Renal cortex interstitium (tissue), 11 donors: Measurements from ENCODE around the gene PCDHB7. TPM values are rescaled to one million over a fixed set of nuclear protein-coding genes. Genes with fewer than 3 reads are reported as not detected.
"Not testable (repeated sequence)": the region's sequence is repeated elsewhere in the genome, so short reads cannot be mapped to it uniquely, and the experiment has no call there.

Experiments
- DNase-seq, 11 donors: peaks; one replicate each; pipeline ENCODE4 v3.0.0-alpha.2; 2013; ENCODE audit warnings: low read depth in 9 of 11, low spot score in 4 of 11; ENCODE audit errors: extremely low read depth in 1 of 11
- polyA plus RNA-seq, 3 donors: library from polyadenylated mRNA; unstranded; fragments of 120-200 nt; gene quantifications; one replicate each; pipeline ENCODE4 v1.2.1, GENCODE V29; 2013; ENCODE audit not compliant: insufficient read length in 3 of 3

Gene PCDHB7
- polyA plus RNA-seq, 3 donors, result 4.0 to 4.4 (median 4.2) TPM

DNA sequence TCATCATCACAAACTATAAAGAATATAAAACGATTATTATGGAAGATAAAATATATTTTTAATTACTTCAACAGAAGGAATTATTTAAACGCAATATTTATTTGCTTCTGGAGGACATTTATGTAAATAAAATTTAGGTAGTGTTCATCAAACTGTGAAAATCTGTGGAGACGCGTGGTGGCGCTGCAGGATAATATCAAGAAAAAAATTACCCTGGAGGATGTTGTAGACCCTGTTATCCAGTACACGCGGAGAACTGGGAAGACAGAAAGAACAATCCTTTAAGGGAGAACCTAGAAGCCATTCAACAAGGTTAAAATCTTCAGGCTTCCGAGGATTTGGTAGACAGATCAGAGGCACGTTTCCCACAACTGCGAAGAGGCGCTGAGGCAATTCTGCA is 36.0 kb downstream of the PCDHB7 start, which contains the start of gene PCDHB12:
Gene PCDHB12 (plus strand): TSS at position 242 of the 400 bp plus-strand sequence. CDS start 189 bp downstream, outside the sequence.
- peak in 1 of 11 donors; percentile 18 for DNase-seq

DNA sequence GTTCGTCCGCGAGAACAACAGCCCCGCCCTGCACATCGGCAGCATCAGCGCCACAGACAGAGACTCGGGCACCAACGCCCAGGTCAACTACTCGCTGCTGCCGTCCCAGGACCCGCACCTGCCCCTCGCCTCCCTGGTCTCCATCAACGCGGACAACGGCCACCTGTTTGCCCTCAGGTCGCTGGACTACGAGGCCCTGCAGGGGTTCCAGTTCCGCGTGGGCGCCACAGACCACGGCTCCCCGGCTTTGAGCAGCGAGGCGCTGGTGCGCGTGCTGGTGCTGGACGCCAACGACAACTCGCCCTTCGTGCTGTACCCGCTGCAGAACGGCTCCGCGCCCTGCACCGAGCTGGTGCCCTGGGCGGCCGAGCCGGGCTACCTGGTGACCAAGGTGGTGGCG is 37.8 kb downstream of the PCDHB7 start:
- not testable (repeated sequence) for DNase-seq

DNA sequence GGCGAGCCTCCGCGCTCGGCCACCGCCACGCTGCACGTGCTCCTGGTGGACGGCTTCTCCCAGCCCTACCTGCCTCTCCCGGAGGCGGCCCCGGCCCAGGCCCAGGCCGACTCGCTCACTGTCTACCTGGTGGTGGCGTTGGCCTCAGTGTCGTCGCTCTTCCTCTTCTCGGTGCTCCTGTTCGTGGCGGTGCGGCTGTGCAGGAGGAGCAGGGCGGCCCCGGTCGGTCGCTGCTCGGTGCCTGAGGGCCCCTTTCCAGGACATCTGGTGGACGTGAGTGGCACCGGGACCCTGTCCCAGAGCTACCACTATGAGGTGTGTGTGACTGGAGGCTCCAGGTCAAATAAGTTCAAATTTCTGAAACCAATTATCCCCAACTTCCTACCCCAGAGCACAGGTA is 38.4 kb downstream of the PCDHB7 start:
- DNase-seq, result not testable (repeated sequence)

DNA sequence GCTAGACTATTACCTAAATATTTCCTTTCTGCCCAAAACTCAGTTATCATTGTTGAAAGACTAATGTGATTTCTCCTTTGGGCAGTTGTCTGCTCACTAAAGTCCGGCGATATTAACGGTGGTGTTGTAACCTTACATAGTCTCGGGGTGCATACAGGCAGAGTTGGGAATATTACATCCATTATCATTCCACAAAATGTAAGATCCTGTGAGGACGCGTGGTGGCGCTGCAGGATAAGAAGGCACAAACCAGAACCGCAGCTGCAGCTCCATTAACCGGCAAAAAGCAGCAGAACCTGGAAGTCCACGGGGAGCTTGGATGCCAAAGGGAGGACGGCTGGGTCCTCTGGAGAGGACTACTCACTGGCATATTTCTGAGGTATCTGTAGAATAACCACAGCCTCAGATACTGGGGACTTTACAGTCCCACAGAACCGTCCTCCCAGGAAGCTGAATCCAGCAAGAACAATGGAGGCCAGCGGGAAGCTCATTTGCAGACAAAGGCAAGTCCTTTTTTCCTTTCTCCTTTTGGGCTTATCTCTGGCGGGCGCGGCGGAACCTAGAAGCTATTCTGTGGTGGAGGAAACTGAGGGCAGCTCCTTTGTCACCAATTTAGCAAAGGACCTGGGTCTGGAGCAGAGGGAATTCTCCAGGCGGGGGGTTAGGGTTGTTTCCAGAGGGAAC is 41.4 kb downstream of the PCDHB7 start, which contains the start of gene PCDHB13:
Gene PCDHB13 (plus strand): TSS at position 264 of the 684 bp plus-strand sequence. CDS start 205 bp downstream, at position 469.
- not testable (repeated sequence) for DNase-seq

DNA sequence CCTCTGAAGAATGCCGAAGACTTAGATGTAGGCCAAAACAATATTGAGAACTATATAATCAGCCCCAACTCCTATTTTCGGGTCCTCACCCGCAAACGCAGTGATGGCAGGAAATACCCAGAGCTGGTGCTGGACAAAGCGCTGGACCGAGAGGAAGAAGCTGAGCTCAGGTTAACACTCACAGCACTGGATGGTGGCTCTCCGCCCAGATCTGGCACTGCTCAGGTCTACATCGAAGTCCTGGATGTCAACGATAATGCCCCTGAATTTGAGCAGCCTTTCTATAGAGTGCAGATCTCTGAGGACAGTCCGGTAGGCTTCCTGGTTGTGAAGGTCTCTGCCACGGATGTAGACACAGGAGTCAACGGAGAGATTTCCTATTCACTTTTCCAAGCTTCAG is 42.1 kb downstream of the PCDHB7 start:
- not testable (repeated sequence) for DNase-seq

DNA sequence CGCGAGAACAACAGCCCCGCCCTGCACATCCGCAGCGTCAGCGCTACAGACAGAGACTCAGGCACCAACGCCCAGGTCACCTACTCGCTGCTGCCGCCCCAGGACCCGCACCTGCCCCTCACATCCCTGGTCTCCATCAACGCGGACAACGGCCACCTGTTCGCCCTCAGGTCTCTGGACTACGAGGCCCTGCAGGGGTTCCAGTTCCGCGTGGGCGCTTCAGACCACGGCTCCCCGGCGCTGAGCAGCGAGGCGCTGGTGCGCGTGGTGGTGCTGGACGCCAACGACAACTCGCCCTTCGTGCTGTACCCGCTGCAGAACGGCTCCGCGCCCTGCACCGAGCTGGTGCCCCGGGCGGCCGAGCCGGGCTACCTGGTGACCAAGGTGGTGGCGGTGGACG is 43.1 kb downstream of the PCDHB7 start:
- not testable (repeated sequence) for DNase-seq

DNA sequence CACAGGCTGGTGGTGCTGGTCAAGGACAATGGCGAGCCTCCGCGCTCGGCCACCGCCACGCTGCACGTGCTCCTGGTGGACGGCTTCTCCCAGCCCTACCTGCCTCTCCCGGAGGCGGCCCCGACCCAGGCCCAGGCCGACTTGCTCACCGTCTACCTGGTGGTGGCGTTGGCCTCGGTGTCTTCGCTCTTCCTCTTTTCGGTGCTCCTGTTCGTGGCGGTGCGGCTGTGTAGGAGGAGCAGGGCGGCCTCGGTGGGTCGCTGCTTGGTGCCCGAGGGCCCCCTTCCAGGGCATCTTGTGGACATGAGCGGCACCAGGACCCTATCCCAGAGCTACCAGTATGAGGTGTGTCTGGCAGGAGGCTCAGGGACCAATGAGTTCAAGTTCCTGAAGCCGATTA is 43.6 kb downstream of the PCDHB7 start:
- DNase-seq, result not testable (repeated sequence)

DNA sequence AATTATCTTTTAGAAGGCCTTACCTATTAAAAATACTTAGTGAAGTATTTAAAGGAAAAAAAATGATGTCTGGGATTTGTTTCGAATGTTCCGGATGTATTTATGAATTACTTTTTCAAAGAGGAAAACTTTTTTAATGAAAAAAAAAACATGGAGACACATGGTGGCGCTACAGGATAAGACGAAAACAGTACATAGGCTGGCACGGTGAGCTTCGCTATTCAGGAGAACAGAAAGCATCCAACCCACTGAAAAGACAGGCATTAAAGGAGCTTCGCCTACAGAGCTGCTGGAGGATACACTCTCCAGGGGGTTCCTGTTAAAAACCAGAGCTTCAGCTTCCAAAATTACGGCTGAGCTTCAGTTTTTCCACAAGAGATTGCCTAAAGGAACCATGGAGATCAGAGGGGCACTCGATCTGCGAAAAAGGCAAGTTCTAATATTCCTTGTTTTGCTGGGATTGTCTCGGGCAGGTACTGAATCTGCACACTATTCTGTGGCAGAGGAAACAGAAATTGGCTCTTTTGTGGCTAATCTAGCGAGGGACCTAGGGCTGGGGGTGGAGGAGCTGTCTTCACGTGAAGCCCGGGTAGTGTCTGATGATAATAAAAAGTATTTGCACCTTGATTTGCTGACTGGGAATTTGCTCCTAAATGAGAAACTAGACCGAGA is 50.8 kb downstream of the PCDHB7 start, which contains the start of gene PCDHB14:
Gene PCDHB14 (plus strand): TSS at position 232 of the 672 bp plus-strand sequence. CDS start 163 bp downstream, at position 395.
- peak in 1 of 11 donors; percentile 12 for DNase-seq

DNA sequence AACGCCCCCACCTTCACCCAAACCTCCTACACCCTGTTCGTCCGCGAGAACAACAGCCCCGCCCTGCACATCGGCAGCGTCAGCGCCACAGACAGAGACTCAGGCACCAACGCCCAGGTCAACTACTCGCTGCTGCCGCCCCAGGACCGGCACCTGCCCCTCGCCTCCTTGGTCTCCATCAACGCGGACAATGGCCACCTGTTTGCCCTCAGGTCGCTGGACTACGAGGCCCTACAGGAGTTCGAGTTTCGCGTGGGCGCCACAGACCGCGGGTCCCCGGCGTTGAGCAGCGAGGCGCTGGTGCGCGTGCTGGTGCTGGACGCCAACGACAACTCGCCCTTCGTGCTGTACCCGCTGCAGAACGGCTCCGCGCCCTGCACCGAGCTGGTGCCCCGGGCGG is 52.4 kb downstream of the PCDHB7 start:
- not testable (repeated sequence) for DNase-seq

DNA sequence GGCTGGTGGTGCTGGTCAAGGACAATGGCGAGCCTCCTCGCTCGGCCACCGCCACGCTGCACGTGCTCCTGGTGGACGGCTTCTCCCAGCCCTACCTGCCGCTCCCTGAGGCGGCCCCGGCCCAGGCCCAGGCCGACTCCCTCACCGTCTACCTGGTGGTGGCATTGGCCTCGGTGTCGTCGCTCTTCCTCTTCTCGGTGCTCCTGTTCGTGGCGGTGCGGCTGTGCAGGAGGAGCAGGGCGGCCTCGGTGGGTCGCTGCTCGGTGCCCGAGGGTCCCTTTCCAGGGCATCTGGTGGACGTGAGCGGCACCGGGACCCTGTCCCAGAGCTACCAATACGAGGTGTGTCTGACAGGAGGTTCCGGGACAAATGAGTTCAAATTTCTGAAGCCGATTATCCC is 53.0 kb downstream of the PCDHB7 start:
- DNase-seq, result not testable (repeated sequence)

Other genes with a start within 250 kb of the PCDHB7 start
- gene PCDHAC1, start 246.3 kb upstream of the PCDHB7 start, polyA plus RNA-seq, result under 1 TPM; 0.09 to 0.17 (median 0.09) TPM
- under 1 TPM; 0.52 to 0.65 (median 0.64) TPM for gene PCDHAC2, start 206.2 kb upstream of the PCDHB7 start, polyA plus RNA-seq
- under 1 TPM; 0.04 to 0.12 (median 0.12) TPM for gene PCDHB1, start 121.3 kb upstream of the PCDHB7 start, polyA plus RNA-seq
- 10 to 100 TPM in 1 of 3 donors, 1 to 10 TPM in 2; 4.9 to 11.5 (median 5.1) TPM for gene PCDHB2, start 78.0 kb upstream of the PCDHB7 start, polyA plus RNA-seq
- gene PCDHB3, start 72.2 kb upstream of the PCDHB7 start, polyA plus RNA-seq, result 1 to 10 TPM; 3.3 to 3.9 (median 3.5) TPM
- 1 to 10 TPM; 1.2 to 2.6 (median 1.7) TPM for gene PCDHB4, start 50.8 kb upstream of the PCDHB7 start, polyA plus RNA-seq
- 1 to 10 TPM; 6.0 to 9.0 (median 8.5) TPM for gene PCDHB5, start 37.4 kb upstream of the PCDHB7 start, polyA plus RNA-seq
- gene PCDHB6, start 22.6 kb upstream of the PCDHB7 start, polyA plus RNA-seq, result 1 to 10 TPM; 2.4 to 3.2 (median 3.0) TPM
- gene PCDHB8, start 5.1 kb downstream of the PCDHB7 start, polyA plus RNA-seq, result 1 to 10 TPM; 1.8 to 3.7 (median 2.4) TPM
- gene PCDHB16, start 9.7 kb downstream of the PCDHB7 start, polyA plus RNA-seq, result 1 to 10 TPM; 5.0 to 7.6 (median 5.1) TPM
- 1 to 10 TPM; 4.1 to 4.4 (median 4.3) TPM for gene PCDHB9, start 14.5 kb downstream of the PCDHB7 start, polyA plus RNA-seq
- gene PCDHB10, start 19.7 kb downstream of the PCDHB7 start, polyA plus RNA-seq, result 1 to 10 TPM; 4.8 to 7.5 (median 6.8) TPM
- 1 to 10 TPM; 4.0 to 6.3 (median 4.7) TPM for gene PCDHB11, start 27.0 kb downstream of the PCDHB7 start, polyA plus RNA-seq
- 1 to 10 TPM; 4.6 to 5.1 (median 5.0) TPM for gene PCDHB12, start 36.1 kb downstream of the PCDHB7 start, polyA plus RNA-seq
- gene PCDHB13, start 41.3 kb downstream of the PCDHB7 start, polyA plus RNA-seq, result 1 to 10 TPM; 6.9 to 7.9 (median 7.2) TPM
- gene PCDHB14, start 50.7 kb downstream of the PCDHB7 start, polyA plus RNA-seq, result 10 to 100 TPM in 2 of 3 donors, 1 to 10 TPM in 1; 9.5 to 11.6 (median 10.6) TPM
- gene PCDHB15, start 72.8 kb downstream of the PCDHB7 start, polyA plus RNA-seq, result 10 to 100 TPM; 13.2 to 15.0 (median 14.9) TPM
- under 1 TPM in 2 of 3 donors, not detected in 1; 0.14 to 0.35 TPM for gene SLC25A2, start 131.4 kb downstream of the PCDHB7 start, polyA plus RNA-seq
- 100 to 1,000 TPM; 134 to 184 (median 157) TPM for gene TAF7, start 148.1 kb downstream of the PCDHB7 start, polyA plus RNA-seq
- gene PCDHGA1, start 157.9 kb downstream of the PCDHB7 start, polyA plus RNA-seq, result 1 to 10 TPM in 2 of 3 donors, under 1 TPM in 1; 0.92 to 1.2 (median 1.0) TPM
- 1 to 10 TPM; 6.0 to 7.9 (median 6.1) TPM for gene PCDHGA2, start 166.1 kb downstream of the PCDHB7 start, polyA plus RNA-seq
- 1 to 10 TPM; 3.1 to 4.2 (median 3.6) TPM for gene PCDHGA3, start 171.2 kb downstream of the PCDHB7 start, polyA plus RNA-seq
- 1 to 10 TPM; 1.5 to 2.5 (median 2.2) TPM for gene PCDHGB1, start 177.5 kb downstream of the PCDHB7 start, polyA plus RNA-seq
- gene PCDHGA4, start 182.4 kb downstream of the PCDHB7 start, polyA plus RNA-seq, result 1 to 10 TPM; 2.0 to 3.4 (median 2.2) TPM
- gene PCDHGB2, start 187.3 kb downstream of the PCDHB7 start, polyA plus RNA-seq, result 1 to 10 TPM; 3.5 to 4.3 (median 3.8) TPM
- 1 to 10 TPM; 2.1 to 2.7 (median 2.6) TPM for gene PCDHGA5, start 191.5 kb downstream of the PCDHB7 start, polyA plus RNA-seq
- 1 to 10 TPM; 2.1 to 2.5 (median 2.5) TPM for gene PCDHGB3, start 197.6 kb downstream of the PCDHB7 start, polyA plus RNA-seq
- gene PCDHGA6, start 201.2 kb downstream of the PCDHB7 start, polyA plus RNA-seq, result 1 to 10 TPM; 6.5 to 8.0 (median 7.2) TPM
- gene PCDHGA7, start 210.1 kb downstream of the PCDHB7 start, polyA plus RNA-seq, result 1 to 10 TPM; 2.0 to 2.7 (median 2.5) TPM
- gene PCDHGB4, start 215.1 kb downstream of the PCDHB7 start, polyA plus RNA-seq, result 1 to 10 TPM; 4.9 to 6.5 (median 6.1) TPM
- gene PCDHGA8, start 220.0 kb downstream of the PCDHB7 start, polyA plus RNA-seq, result 1 to 10 TPM in 1 of 3 donors, under 1 TPM in 2; 0.58 to 1.0 (median 0.61) TPM
- gene PCDHGB5, start 225.3 kb downstream of the PCDHB7 start, polyA plus RNA-seq, result 10 to 100 TPM in 2 of 3 donors, 1 to 10 TPM in 1; 8.6 to 11.5 (median 10.8) TPM
- 1 to 10 TPM; 3.6 to 6.2 (median 5.4) TPM for gene PCDHGA9, start 230.1 kb downstream of the PCDHB7 start, polyA plus RNA-seq
- 1 to 10 TPM; 6.7 to 7.6 (median 7.6) TPM for gene PCDHGB6, start 235.4 kb downstream of the PCDHB7 start, polyA plus RNA-seq
- gene PCDHGA10, start 240.3 kb downstream of the PCDHB7 start, polyA plus RNA-seq, result 1 to 10 TPM; 3.0 to 3.7 (median 3.3) TPM
- gene PCDHGB7, start 245.0 kb downstream of the PCDHB7 start, polyA plus RNA-seq, result 10 to 100 TPM; 15.2 to 16.6 (median 15.7) TPM
- gene PCDHGA11, start 248.4 kb downstream of the PCDHB7 start, polyA plus RNA-seq, result 1 to 10 TPM; 3.9 to 5.4 (median 5.2) TPM